LNCAP (cell line): ENCODE results near the gene IL4R.

Source experiments
- CTCF ChIP-seq: fragments of 450-650 bp; IDR thresholded peaks from 2 replicates; pipeline ENCODE4 v1.5.1; 2017; ENCODE audit warnings: mild to moderate bottlenecking

The IL4R gene

GRCh38 chr16:27293343-27293742, 20.4 kb upstream of the IL4R start:
- TF ChIP-seq CTCF, result no peak

- no peak for TF ChIP-seq CTCF
Measured at GRCh38 chr16:27298132-27298531, 15.6 kb upstream of the IL4R start.

GRCh38 chr16:27301236-27301861, 12.4 kb upstream of the IL4R start:
- no peak for TF ChIP-seq CTCF

- TF ChIP-seq CTCF, result no peak
Measured at GRCh38 chr16:27302126-27302525, 11.6 kb upstream of the IL4R start.

- TF ChIP-seq CTCF, result no peak
Measured at GRCh38 chr16:27303256-27304100, 10.3 kb upstream of the IL4R start.

- TF ChIP-seq CTCF, result no peak
Measured at GRCh38 chr16:27304102-27304501, 9.7 kb upstream of the IL4R start.

GRCh38 chr16:27304881-27305745, 8.7 kb upstream of the IL4R start:
- TF ChIP-seq CTCF, result no peak
